Camera-type eye (tissue), 1 donor: ENCODE results near the gene ENTPD5. TPM values are rescaled to one million over a fixed set of nuclear protein-coding genes. Genes with fewer than 3 reads are reported as not detected.

Source experiments
- total RNA-seq: library from RNA; depleted of rRNA; stranded (reverse); fragments of >200 nt; gene quantifications from one replicate; pipeline ENCODE4 v1.2.3, GENCODE V29; 2014

The ENTPD5 gene, protein sequence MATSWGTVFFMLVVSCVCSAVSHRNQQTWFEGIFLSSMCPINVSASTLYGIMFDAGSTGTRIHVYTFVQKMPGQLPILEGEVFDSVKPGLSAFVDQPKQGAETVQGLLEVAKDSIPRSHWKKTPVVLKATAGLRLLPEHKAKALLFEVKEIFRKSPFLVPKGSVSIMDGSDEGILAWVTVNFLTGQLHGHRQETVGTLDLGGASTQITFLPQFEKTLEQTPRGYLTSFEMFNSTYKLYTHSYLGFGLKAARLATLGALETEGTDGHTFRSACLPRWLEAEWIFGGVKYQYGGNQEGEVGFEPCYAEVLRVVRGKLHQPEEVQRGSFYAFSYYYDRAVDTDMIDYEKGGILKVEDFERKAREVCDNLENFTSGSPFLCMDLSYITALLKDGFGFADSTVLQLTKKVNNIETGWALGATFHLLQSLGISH
- 13.8 TPM for total RNA-seq

DNA sequence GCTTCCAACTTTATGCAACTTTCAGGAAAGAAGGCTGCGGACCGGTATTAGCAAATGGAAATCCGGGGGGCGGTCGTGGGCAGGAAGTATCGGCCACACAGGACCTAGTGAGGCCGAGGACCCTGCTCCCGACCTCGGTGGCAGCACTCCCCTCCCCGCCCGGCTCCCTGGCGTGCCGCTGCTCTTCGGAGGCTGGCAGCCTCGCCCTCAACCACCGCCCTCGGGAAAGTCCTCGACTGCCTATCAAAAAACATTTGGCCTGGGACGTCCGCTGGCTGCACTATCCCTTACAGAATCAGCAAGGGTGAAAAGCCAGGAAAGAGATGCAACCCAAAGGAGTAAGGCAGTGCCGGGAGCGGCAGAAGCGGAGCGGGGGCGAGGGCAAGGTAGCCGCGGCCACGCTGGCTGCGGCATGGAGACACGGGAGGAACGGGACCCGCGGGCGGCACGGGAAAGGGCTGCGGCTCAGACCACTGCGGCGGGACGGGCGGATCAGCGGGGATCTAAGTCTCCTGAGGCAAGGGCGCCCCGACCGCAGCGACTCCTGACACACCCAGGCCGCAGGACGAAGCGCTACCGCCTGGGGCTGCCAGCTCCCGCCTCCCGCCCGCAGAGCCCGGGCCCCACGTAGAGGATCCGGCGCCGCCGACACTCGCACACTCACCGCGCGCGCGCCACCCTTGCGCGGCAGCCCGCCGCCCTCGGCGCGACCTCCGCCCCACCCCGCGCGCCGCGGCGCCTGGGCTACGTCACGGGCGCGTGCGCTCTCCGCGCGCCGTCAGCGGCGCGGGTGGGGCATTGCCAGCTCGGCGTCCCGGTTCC, at the start of gene ENTPD5, which contains the start of gene BBOF1:
ENTPD5 (minus strand) TSS at position 703 of the 822 bp plus-strand sequence. CDS start 31,186 bp downstream, outside the sequence.
BBOF1 (plus strand) TSS at position 764 of the 822 bp plus-strand sequence. CDS start 130 bp downstream, outside the sequence.

GRCh38 chr14:73949752-73950734, 69.0 kb downstream of the ENTPD5 start, which contains the start of the genes COQ6 and FAM161B:
Gene COQ6 (plus strand): TSS chr14:73950302. CDS start chr14:73950333, 31 bp downstream.
Gene FAM161B (minus strand): TSS chr14:73950094. CDS start chr14:73950026, 68 bp downstream.

Other genes with a start within 250 kb of the ENTPD5 start
- gene PTGR2, start 167.5 kb downstream of the ENTPD5 start, total RNA-seq: 22.2 TPM
- 71.2 TPM for gene ZNF410, start 132.4 kb downstream of the ENTPD5 start, total RNA-seq
- gene FAM161B, start 69.2 kb downstream of the ENTPD5 start, total RNA-seq: 16.5 TPM
- gene COQ6, start 69.0 kb downstream of the ENTPD5 start, total RNA-seq: 43.0 TPM
- gene BBOF1, start 61 bp upstream of the ENTPD5 start, total RNA-seq: 15.0 TPM
- 48.3 TPM for gene ALDH6A1, start 65.2 kb upstream of the ENTPD5 start, total RNA-seq
- 19.8 TPM for gene LIN52, start 65.7 kb upstream of the ENTPD5 start, total RNA-seq
- 93.1 TPM for gene VSX2, start 220.2 kb upstream of the ENTPD5 start, total RNA-seq